Esophagus mucosa (tissue), 1 donor: ENCODE results near the gene NTF3. TPM values are rescaled to one million over a fixed set of nuclear protein-coding genes. Genes with fewer than 3 reads are reported as not detected.
A peak's percentile ranks its signal among the peaks of the same experiment; 100 is the strongest.
"Not testable (repeated sequence)": the region's sequence is repeated elsewhere in the genome, so short reads cannot be mapped to it uniquely, and the experiment has no call there.

Experiments used
- ATAC-seq: fragments of 200-7000 bp; cut with Tn5 transposase; one replicate; pipeline ENCODE4 v1.9.1; 2020
- total RNA-seq: library from RNA; stranded (reverse); gene quantifications from one replicate; pipeline ENCODE4 v1.2.4, GENCODE V29; 2023
- donor health status: DM: yes; HTN: yes; CAD: no.

NTF3 gene
- total RNA-seq, 1 donor from 2014 or later = 2.0 TPM

GRCh38 chr12:5513406-5513805, 81.5 kb downstream of the NTF3 start:
- peak; percentile 11 for ATAC-seq

DNA sequence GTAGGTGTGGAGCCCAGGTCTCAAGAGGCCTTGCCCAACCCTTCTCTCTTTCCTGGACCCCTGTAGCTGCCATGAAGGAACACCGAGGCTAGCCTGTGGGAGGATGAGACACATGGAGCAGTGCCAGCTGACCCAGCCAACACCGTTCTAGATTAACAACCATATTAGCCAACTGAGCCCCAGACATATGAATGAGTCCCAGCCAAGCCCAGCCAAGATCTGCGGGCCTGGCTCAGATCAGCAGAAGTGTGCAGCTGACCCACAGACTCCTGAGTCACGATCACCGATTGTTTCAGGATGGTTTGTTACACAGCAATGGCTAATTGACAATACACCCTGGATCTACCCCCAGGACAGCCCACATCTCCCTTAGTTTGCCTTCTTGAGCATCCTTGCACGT, 82.1 kb downstream of the NTF3 start:
- no peak for ATAC-seq

DNA sequence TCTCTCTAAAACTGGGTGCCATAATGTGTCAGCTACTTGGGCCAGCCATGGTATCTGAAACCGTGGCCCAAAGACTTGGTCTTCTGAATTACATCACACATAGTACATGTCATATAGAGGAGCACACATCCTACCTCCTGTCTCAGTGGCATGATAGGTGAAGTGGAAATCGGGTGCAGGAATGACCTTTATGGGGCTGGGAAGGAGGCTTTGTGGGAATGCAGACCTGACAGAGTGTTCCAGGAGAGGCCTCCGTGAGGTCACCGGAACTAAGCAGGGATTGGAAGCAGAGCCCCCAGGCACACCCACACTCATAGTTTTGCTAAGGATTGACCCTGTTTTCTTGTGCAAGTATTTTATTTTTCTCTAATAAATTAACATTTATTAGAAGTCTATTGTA, 82.6 kb downstream of the NTF3 start:
- no peak for ATAC-seq

- no peak for ATAC-seq
These were observed 83.5 kb downstream of the NTF3 start for GRCh38 chr12:5515458-5515857.

- no peak for ATAC-seq
These were observed 84.7 kb downstream of the NTF3 start for GRCh38 chr12:5516371-5517241.

- ATAC-seq = no peak
These were observed 86.9 kb downstream of the NTF3 start for GRCh38 chr12:5518584-5519365.

- no peak for ATAC-seq
These were observed 88.1 kb downstream of the NTF3 start for GRCh38 chr12:5520037-5520436.

GRCh38 chr12:5520831-5521230, 88.9 kb downstream of the NTF3 start:
- ATAC-seq = no peak

DNA sequence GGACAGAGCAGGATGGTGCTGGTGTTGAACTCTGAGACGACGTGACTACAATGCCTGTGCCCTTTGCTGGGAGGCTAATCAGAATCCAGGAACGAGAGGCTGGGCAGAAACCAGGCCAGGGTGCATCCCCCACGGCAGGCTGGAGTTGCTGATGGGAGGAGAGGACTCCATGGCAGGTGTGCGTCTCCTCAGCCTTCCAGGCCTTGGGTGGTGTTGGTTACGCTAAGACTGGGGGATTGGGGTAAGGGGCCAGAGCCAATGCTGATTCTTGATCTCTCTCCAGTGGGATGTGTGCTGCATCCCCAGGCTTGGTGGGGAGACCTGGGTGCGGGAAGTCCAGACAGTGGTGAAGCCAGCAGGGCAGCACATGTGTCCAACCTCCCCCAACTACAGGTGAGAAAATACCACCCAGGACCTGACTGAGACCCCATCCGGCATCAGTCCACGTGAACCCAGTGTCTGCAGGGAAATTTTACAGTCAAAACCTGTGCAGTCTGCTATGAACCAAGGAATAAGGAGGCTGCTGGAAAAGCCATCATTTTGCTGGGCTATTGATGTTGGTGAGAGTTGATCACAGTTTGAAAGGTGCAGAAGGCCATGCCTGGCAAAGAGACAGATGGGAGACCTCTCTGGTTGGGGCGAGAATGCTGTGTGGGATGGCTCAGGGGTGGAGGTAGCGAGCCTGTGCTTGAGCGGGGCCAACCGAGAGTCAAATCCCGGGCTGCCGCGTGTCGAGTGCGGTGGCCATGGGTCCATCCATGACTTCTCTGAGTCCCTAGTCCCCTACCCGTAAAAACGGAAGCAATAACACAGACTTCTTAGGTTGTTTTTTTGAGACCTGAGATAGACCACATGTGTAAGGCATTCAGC, 89.8 kb downstream of the NTF3 start:
- no peak for ATAC-seq

DNA sequence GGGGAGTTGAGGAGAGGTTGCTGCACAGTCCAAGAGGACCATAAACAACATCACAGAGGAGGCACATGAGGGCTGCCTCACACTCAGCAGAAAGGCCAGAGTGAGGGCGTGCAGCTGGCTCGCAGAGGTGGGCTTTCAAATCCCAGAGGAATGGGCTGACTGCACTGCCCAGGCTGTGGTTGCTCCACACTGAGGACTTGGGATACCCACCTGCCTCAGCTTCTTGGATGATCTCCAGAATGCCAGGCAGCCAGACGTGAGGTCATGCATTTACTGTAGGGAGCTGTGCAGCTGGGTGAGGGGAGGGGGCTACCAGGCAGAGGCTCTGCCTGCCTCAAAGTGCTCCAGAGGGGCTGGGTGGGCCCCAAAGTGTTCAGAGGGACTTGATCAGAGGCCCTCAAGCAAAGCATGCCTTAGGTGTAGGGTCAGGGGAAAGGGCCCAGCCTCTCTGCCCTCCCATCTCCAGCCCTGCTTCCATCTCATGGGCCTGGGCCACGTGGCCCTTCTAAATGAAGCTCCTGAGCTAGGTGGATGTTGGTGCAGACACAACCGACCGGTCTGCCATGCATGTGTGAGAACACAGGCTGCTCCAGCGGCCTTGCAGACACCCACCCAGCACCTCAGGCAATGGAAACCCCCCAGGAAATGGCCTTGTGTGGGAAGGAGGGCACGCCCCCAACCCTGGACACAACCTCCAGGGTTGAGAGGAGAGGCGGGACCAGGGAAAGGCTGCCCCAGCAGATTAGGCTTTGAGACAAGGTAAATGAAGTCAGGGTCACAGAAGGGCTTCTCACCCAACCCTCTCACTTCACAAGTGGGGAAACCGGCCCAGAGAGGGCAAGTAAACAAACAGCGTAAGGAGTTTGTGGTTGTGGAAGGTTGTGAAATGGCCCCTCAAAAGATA, 90.8 kb downstream of the NTF3 start:
- no peak for ATAC-seq

DNA sequence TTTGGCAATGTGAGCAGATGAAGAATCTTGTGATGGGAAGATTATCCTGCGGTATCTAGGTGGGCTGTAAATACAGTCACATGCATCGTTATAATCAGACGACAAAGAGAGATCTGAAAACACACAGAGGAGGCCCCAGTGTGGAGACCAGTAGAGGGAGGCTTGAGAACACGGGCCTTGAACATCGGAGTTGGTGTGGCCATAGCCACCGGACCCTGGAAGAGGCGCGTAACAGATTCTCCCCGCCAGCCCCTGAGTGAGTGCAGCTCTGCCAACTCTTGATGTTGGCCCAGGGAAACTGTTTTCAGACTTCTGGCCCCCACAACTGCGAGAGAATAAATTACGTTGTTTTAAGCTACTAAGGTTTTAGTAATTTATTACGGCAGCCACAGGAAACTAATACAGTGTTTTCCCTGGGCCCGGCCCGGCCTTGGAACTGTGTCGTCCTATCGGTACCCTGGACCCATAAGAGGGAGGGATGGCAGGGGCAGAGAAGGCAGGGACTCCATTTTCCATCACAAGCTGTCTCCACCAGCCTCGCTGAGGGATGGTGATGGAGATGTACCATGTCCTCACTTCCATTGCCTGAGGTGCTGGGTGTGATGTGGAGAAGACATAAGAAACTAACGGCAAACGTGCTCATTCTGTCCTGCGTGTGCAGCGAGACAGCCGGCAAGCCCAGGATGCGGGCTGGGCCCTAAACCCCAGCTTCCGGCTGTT, 91.6 kb downstream of the NTF3 start:
- no peak for ATAC-seq

DNA sequence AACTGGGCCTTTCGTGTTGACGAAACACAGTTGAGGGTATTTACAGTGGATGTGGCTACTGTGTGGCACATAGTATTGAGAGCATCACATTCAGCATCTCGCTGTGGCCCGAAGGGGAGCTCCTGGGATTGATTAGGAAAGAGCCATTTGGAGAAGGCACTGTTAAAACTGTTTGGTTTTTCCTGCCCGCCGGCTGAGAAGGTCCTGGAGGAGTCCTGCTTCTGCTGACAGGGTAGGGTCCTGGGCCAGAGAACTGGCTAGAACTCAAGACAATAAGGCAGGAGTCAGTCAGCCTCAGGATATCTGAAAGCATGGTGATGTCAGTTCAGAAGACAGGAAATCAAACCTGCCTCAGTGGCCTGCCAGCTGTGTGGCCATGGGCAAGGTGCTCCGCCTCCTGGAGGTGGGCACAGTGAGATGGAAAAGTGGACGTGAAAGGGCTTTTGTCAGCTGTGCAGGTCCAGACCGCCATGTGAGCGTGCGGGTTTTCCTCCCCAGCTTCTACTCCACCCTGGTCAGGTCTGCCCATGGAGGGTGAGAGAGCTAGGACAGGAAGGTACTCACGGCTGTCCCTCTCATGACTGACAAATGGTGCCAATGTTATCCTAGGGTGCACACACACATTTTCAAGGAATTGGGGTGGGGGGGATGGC, 92.3 kb downstream of the NTF3 start:
- no peak for ATAC-seq

GRCh38 chr12:5524769-5525436, 93.0 kb downstream of the NTF3 start:
- no peak for ATAC-seq

DNA sequence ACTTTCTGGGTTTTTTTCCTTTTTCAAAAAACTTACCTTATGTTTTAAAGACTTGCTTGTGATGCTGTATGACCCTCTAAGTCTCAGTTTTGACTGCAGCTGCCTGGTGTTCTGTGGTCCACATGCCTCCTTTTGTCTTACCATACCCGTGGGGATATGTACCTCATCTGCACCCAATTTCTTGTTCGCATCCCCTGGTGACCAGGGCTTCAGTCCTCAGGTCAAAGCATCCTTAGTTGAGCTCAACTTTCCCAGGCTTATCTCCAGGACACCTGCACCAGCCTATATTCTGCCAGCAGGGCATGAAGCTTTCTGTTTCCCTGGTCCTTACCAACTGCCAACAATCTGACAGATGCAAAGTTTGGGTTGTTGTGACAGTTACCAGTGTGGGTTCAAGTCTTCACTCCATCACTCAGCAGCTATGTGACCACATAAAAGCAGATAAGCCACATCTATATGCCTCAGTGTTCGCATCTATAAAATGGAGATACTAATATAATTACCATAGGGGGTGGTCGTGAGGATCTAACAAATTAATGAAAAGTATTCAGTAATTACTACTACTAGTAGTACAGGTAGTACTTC, 94.0 kb downstream of the NTF3 start:
- no peak for ATAC-seq

DNA sequence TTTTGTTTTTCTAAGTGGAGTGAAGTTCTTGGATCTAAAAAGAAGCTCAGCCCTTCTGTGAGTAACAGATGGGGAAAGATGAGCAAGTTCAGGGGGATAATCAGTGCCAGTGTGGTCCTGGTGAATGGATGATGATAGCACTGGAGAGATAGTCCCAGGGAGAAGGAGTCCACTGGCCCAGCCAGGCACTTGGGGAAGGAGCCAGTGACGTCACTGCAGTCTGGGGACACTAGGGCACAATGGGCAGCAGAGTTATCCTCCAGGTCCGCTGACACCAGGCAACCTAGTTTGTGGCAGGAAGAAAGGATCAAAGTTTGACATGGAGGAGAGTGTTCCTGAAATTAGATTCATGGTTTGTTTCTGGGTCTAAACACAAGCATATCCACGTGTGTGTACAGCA, 101.5 kb downstream of the NTF3 start:
- ATAC-seq = no peak

DNA sequence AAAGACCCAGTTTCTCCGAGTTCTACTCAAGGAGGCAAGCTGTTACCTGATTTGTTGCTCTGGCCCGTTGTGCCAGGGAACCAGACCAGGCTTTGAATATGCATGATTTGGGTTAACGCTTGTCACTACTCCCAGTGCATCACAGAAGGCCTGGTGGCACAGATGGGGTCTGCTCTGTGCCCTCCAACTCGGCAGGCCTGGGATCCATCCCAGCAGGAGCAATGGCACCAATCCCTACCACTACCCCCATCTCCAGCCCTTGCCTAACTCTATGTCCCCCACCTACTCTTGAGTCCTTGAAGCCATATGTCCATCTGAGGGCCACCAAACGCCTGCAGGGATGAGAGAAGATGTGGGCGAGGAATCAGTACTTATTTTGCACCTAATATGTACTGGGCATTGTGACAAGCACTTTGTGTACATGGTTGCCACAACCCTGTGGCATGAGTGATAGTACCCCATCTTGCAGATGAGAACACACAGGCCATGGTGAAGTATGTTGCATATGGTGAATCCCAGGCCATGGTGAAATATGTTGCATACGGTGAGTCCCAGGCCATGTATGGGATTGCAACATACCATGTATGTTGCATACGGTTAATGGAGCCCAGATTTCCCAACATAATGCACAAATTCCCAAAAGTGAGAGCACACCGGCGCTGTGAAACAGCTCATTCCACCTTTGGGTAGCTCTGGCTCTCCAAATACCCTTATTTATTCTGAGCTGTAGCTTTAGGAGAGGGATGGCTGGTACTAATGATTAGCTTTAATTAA, 102.7 kb downstream of the NTF3 start:
- no peak for ATAC-seq

DNA sequence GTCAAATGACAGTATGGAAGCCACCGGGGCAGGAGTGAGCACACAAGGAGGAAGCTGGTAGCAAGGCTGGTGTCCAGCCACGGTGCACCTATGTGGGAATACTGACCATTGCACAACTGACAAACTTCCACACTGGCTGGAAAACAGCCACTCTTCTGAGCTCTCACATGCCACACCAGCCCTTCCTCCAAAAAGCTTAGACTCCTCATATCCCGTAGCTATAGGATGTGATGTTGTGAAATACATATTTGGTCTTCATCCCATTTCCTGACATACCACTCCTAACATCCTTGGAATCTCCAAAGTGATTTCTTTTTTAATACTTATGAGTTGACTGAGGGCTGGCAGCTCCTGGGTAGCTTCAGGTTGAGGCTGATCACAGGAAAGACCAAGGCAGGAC, 103.6 kb downstream of the NTF3 start:
- ATAC-seq = no peak

GRCh38 chr12:5537026-5537615, 105.2 kb downstream of the NTF3 start:
- not testable (repeated sequence) for ATAC-seq
